ENCODE results near the gene HRH1. TPM values are rescaled to one million over a fixed set of nuclear protein-coding genes. Genes with fewer than 3 reads are reported as not detected.

The HRH1 gene
- total RNA-seq, 1 donor from 2014 or later, result 28.6 TPM

DNA sequence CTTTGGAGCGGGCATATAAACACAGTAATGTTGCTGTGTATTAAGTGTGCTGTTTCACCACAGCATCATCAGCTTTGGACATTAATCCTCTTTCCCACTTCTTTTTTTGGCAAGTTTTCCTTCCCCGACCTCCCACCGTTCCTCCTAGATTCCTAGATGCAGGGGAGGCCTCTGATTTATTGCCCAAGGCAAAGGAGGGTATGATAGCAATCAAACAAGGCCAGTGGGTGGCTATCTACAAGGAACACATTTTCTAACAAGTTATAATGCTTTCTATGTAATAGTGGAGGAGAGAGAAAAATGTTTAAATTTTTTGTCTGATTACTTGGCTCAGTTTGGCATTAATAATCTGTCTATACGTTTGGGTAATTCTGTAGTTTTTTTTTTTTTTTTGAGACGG is 156.0 kb downstream of the HRH1 start:
- no peak for DNase-seq (ENCODE audit: extremely low spot score, unreplicated experiment)
- Mint-ChIP-seq H3K27ac (ENCODE audit: unreplicated experiment) (no peak overlapping the region), H3K36me3 (ENCODE audit: unreplicated experiment) (peaks cover 47% of the 10 kb centered on the region), H3K4me3 (ENCODE audit: unreplicated experiment) (no peak overlapping the region), H3K4me1 (ENCODE audit: unreplicated experiment) (peaks cover 5% of the 10 kb centered on the region), H3K9me3 (ENCODE audit: unreplicated experiment) (no peaks in the 10 kb centered on the region), H3K27me3 (ENCODE audit: unreplicated experiment) (no peaks in the 10 kb centered on the region)
- TF ChIP-seq, protein P1, sequence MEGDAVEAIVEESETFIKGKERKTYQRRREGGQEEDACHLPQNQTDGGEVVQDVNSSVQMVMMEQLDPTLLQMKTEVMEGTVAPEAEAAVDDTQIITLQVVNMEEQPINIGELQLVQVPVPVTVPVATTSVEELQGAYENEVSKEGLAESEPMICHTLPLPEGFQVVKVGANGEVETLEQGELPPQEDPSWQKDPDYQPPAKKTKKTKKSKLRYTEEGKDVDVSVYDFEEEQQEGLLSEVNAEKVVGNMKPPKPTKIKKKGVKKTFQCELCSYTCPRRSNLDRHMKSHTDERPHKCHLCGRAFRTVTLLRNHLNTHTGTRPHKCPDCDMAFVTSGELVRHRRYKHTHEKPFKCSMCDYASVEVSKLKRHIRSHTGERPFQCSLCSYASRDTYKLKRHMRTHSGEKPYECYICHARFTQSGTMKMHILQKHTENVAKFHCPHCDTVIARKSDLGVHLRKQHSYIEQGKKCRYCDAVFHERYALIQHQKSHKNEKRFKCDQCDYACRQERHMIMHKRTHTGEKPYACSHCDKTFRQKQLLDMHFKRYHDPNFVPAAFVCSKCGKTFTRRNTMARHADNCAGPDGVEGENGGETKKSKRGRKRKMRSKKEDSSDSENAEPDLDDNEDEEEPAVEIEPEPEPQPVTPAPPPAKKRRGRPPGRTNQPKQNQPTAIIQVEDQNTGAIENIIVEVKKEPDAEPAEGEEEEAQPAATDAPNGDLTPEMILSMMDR (IDR thresholded peaks at IDR 0.05), result no peak

DNA sequence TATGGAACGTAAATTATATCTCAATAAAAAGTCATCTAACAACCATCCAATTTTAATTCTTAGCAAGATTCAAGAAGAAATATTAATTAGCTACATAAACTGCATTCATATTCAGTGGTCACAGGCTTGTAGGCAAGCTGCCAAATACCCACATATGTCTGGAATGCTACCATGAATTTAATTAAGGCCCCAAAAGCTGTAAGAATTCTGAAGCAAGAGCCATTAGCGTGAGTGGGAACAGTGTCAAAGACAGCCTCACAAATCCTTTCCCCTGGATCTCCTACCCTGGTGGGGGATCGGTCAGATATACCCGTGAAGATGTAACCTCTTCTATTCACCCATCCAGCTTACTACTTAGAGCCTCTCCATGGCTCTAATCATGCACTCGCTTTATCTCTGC is 157.9 kb downstream of the HRH1 start:
- H3K4me3 Mint-ChIP-seq (ENCODE audit: unreplicated experiment), result no peak overlapping the region

More for the DNA sequence above, 157.9 kb downstream of the HRH1 start:
- no peak for DNase-seq (ENCODE audit: extremely low spot score, unreplicated experiment)
- TF ChIP-seq, protein P1 (IDR thresholded peaks at IDR 0.05), result no peak
- H3K27ac Mint-ChIP-seq (ENCODE audit: unreplicated experiment), result no peak overlapping the region
- no peaks in the 10 kb centered on the region for H3K9me3 Mint-ChIP-seq (ENCODE audit: unreplicated experiment)
- no peaks in the 10 kb centered on the region for H3K27me3 Mint-ChIP-seq (ENCODE audit: unreplicated experiment)
- H3K4me1 Mint-ChIP-seq (ENCODE audit: unreplicated experiment), result no peaks in the 10 kb centered on the region
- H3K36me3 Mint-ChIP-seq (ENCODE audit: unreplicated experiment), result peaks cover 50% of the 10 kb centered on the region

Other genes with a start within 250 kb of the HRH1 start
- 38.4 and 39.1 TPM in 2 replicates for gene SLC6A1, start 161.7 kb upstream of the HRH1 start, total RNA-seq
- 42.5 and 45.1 TPM in 2 replicates for gene ATG7, start 117.9 kb downstream of the HRH1 start, total RNA-seq

Data from osteocyte (in vitro differentiated cells).